Gastrocnemius medialis (tissue), 4 donors: ENCODE measurements around the gene C4orf33. TPM values are rescaled to one million over a fixed set of nuclear protein-coding genes. Genes with fewer than 3 reads are reported as not detected.
A peak's percentile ranks its signal among the peaks of the same experiment; 100 is the strongest.

Source experiments
- ATAC-seq, 2 donors: fragments of 150-250 bp; one replicate each; pipeline ENCODE4 v1.9.1; 2016
- DNase-seq, 2 donors: peaks; one replicate each; pipeline ENCODE4 v3.0.0-alpha.2; 2019
- H3K27ac ChIP-seq, 4 donors: fragments of 200-600 bp; sonication (generic); 1 replicate in 1 of 4; 2 replicates in 3 of 4; pipeline ENCODE4 v1.5.1; 2016 to 2018; ENCODE audit warnings: mild to moderate bottlenecking in 2 of 4, moderate library complexity in 1 of 4
- H3K27me3 ChIP-seq, 3 donors: fragments of 200-600 bp; sonication (generic) in 2 of 3; 1 replicate in 1 of 3; 2 replicates in 2 of 3; pipeline versions ENCODE4 v1.5.1 to v1.6.0; 2016 to 2019; ENCODE audit warnings: mild to moderate bottlenecking in 1 of 3, moderate library complexity in 1 of 3
- H3K36me3 ChIP-seq, 2 donors: fragments of 200-600 bp; sonication (generic) in 1 of 2; one replicate each; pipeline ENCODE4 v1.5.1; 2017 to 2018
- H3K4me1 ChIP-seq, 2 donors: fragments of 200-600 bp; sonication (generic) in 1 of 2; one replicate each; pipeline ENCODE4 v1.5.1; 2016 to 2017; ENCODE audit warnings: mild to moderate bottlenecking in 2 of 2
- H3K4me3 ChIP-seq, 4 donors: fragments of 200-600 bp; sonication (generic) in 3 of 4; 1 replicate in 1 of 4; 2 replicates in 3 of 4; pipeline ENCODE4 v1.5.1; 2016 to 2019; ENCODE audit warnings: mild to moderate bottlenecking in 2 of 4
- H3K9me3 ChIP-seq, 3 donors: fragments of 200-600 bp; sonication (generic) in 2 of 3; 1 replicate in 1 of 3; 2 replicates in 2 of 3; pipeline ENCODE4 v1.5.1; 2016 to 2019
- CTCF ChIP-seq, 5 experiments: fragments of 450-650 bp in 3 of 5; fragments of 200-600 bp in 2 of 5; sonication (generic) in 2 of 5; IDR thresholded peaks in 4 of 5; conservative IDR thresholded peaks in 1 of 5; 1 replicate in 4 of 5; 2 replicates in 1 of 5; pipeline ENCODE4 v1.5.1; 2016 to 2019; ENCODE audit warnings: antibody characterized with exemption in 5 of 5, mild to moderate bottlenecking in 3 of 5, moderate library complexity in 3 of 5
- POLR2A ChIP-seq, 2 donors: fragments of 450-650 bp; IDR thresholded peaks; one replicate each; pipeline ENCODE4 v1.6.1; 2017; ENCODE audit warnings: antibody characterized with exemption in 2 of 2, mild to moderate bottlenecking in 2 of 2, moderate library complexity in 2 of 2
- in situ Hi-C, 4 donors: fragments of 200-750 bp; cut with MboI; loops; one replicate each; pipeline versions ENCODE4 v1.15.0 to v1.8.0; 2017; ENCODE audit warnings: low sequenced_read_pairs in 4 of 4
- intact Hi-C: fragments of 100-400 bp; cut with DNase I; formaldehyde crosslinking; loops from one replicate; pipeline ENCODE4 v1.15.1; 2023; ENCODE audit warnings: low total_unique reads
- total RNA-seq, 4 donors: library from RNA; depleted of rRNA; stranded (reverse); fragments of >200 nt; gene quantifications; one replicate each; pipeline versions ENCODE4 v1.1.0 to v1.2.3, GENCODE V29; 2016

C4orf33 gene
- total RNA-seq, 4 donors from 2014 or later = 0.53 to 2.2 (median 1.7) TPM

- in situ Hi-C loops (loop anchor here in 1 of 4 donors (25.0 kb wide), 1 partner anchor 273 kb away; the partner anchor contains the start of gene JADE1), intact Hi-C loops (no loop called here)
These were observed 10.5 kb upstream of the C4orf33 start for GRCh38 chr4:129085472-129085871.

GRCh38 chr4:129087516-129087915 lies 8.4 kb upstream of the C4orf33 start:
- intact Hi-C loops = no loop called here
- ATAC-seq = no peak
- in situ Hi-C loops = loop anchor here in 1 of 4 donors (25.0 kb wide), 1 partner anchor 275 kb away; the partner anchor contains the start of gene JADE1
- no peak for DNase-seq
- Histone ChIP-seq H3K9me3 (no peaks in the 10 kb centered on the region), H3K36me3 (no peaks in the 10 kb centered on the region), H3K27me3 (no peaks in the 10 kb centered on the region), H3K4me3 (no peak overlapping the region), H3K27ac (no peak overlapping the region), H3K4me1 (peaks cover 8% of the 10 kb centered on the region in 2 donors)
- TF ChIP-seq POLR2A (IDR thresholded peaks at IDR 0.05) (no peak), CTCF (IDR thresholded peaks at IDR 0.05 in 4 of 5, conservative IDR thresholded peaks at IDR 0.05 in 1 of 5) (no peak)

More at GRCh38 chr4:129085472-129085871, 10.5 kb upstream of the C4orf33 start:
- Histone ChIP-seq H3K9me3 (no peaks in the 10 kb centered on the region), H3K4me3 (no peak overlapping the region), H3K4me1 (no peaks in the 10 kb centered on the region), H3K27ac (no peak overlapping the region), H3K27me3 (no peaks in the 10 kb centered on the region), H3K36me3 (peaks cover 0 to 12% of the 10 kb centered on the region in 2 donors)
- ATAC-seq (no peak), DNase-seq (no peak)
- TF ChIP-seq CTCF (IDR thresholded peaks at IDR 0.05 in 4 of 5, conservative IDR thresholded peaks at IDR 0.05 in 1 of 5) (no peak), POLR2A (IDR thresholded peaks at IDR 0.05) (no peak)

- no peaks in the 10 kb centered on the region for H3K36me3 ChIP-seq
- TF ChIP-seq CTCF (IDR thresholded peaks at IDR 0.05 in 4 of 5, conservative IDR thresholded peaks at IDR 0.05 in 1 of 5) (no peak), POLR2A (IDR thresholded peaks at IDR 0.05) (no peak)
- in situ Hi-C loops (loop anchor here in 1 of 4 donors (25.0 kb wide), 1 partner anchor 280 kb away; the partner anchor contains the start of gene JADE1), intact Hi-C loops (loop anchor here (2.0 to 10.0 kb wide), 4 partner anchors 228 to 1458 kb away; partner anchors contain the start of genes INTU, LARP1B and PGRMC2)
- no peak for DNase-seq
- H3K9me3 ChIP-seq = no peaks in the 10 kb centered on the region
- no peaks in the 10 kb centered on the region for H3K27me3 ChIP-seq
- H3K4me1 ChIP-seq = peaks cover 18 to 19% of the 10 kb centered on the region in 2 donors
- H3K27ac ChIP-seq = peak overlapping the region; percentile 90 to 94 (median 94)
- peak overlapping the region; percentile 78 to 89 (median 84) for H3K4me3 ChIP-seq
- ATAC-seq = no peak
These were observed 3.2 kb upstream of the C4orf33 start for GRCh38 chr4:129092631-129093190.

- intact Hi-C loops = loop anchor here (2.0 to 10.0 kb wide), 4 partner anchors 229 to 1459 kb away; partner anchors contain the start of genes INTU, LARP1B and PGRMC2
- peak within 1 kb of the TSS; percentile 90 to 94 (median 94) for H3K27ac ChIP-seq
These were observed 2.6 kb upstream of the C4orf33 start, which contains the start of gene SCLT1 for GRCh38 chr4:129093191-129093920. TSS of gene SCLT1 (minus strand) at chr4:129093539. CDS start at chr4:129093103, 436 bp downstream.

More at GRCh38 chr4:129093191-129093920, 2.6 kb upstream of the C4orf33 start, which contains the start of gene SCLT1:
- ATAC-seq = peak; percentile 99
- Histone ChIP-seq H3K27me3 (no peaks in the 10 kb centered on the region), H3K4me1 (peaks cover 18 to 19% of the 10 kb centered on the region in 2 donors), H3K9me3 (no peaks in the 10 kb centered on the region), H3K4me3 (peak within 1 kb of the TSS; percentile 78 to 89 (median 84)), H3K36me3 (no peaks in the 10 kb centered on the region)
- TF ChIP-seq POLR2A (IDR thresholded peaks at IDR 0.05) = peak; percentile 65 to 87
- peak in 1 of 5 experiments; percentile 13 for TF ChIP-seq CTCF (IDR thresholded peaks at IDR 0.05 in 4 of 5, conservative IDR thresholded peaks at IDR 0.05 in 1 of 5)
- in situ Hi-C loops = loop anchor here in 1 of 4 donors (25.0 kb wide), 1 partner anchor 281 kb away; the partner anchor contains the start of gene JADE1
- peak; percentile 98 to 99 for DNase-seq
